GM18505 (cell line): Measurements from ENCODE around the gene MVD.

Experiments used
- ATAC-seq: cut with Tn5 transposase; IDR thresholded peaks from one replicate; pipeline ENCODE4 v1.9.1; 2021; ENCODE audit not compliant: unreplicated experiment
- POLR2A ChIP-seq: IDR thresholded peaks from 4 replicates; pipeline ENCODE4 v1.6.1; 2011; ENCODE audit warnings: borderline replicate concordance; ENCODE audit not compliant: insufficient read depth, insufficient read length; ENCODE audit errors: extremely low read depth

The MVD gene

GRCh38 chr16:88651276-88651988, 11.5 kb downstream of the MVD start:
- peak; percentile 63 for ATAC-seq

GRCh38 chr16:88650749-88651275, 12.1 kb downstream of the MVD start, which contains the start of gene CYBA:
TSS of gene CYBA (minus strand) at chr16:88651053. CDS start at chr16:88651013, 40 bp downstream.
- peak; percentile 56 for ATAC-seq
- peak; percentile 90 for TF ChIP-seq POLR2A

More at GRCh38 chr16:88651276-88651988, 11.5 kb downstream of the MVD start:
- peak; percentile 65 for TF ChIP-seq POLR2A

- ATAC-seq, result peak; percentile 3
- peak; percentile 6 for TF ChIP-seq POLR2A
Observed at GRCh38 chr16:88649924-88650748, 12.8 kb downstream of the MVD start.

- no peak for TF ChIP-seq POLR2A
- no peak for ATAC-seq
Observed at GRCh38 chr16:88649195-88649923, 13.5 kb downstream of the MVD start.

- ATAC-seq, result no peak
- TF ChIP-seq POLR2A, result no peak
Observed at GRCh38 chr16:88647178-88648070, 15.5 kb downstream of the MVD start.

GRCh38 chr16:88646345-88647034, 16.4 kb downstream of the MVD start:
- no peak for TF ChIP-seq POLR2A
- ATAC-seq, result no peak

GRCh38 chr16:88645941-88646340, 16.9 kb downstream of the MVD start:
- ATAC-seq, result no peak
- TF ChIP-seq POLR2A, result no peak

- ATAC-seq, result no peak
- TF ChIP-seq POLR2A, result no peak
Observed at GRCh38 chr16:88645455-88645854, 17.4 kb downstream of the MVD start.

GRCh38 chr16:88643644-88643932, 19.3 kb downstream of the MVD start:
- no peak for TF ChIP-seq POLR2A
- ATAC-seq, result no peak

GRCh38 chr16:88642881-88643643, 19.8 kb downstream of the MVD start:
- no peak for TF ChIP-seq POLR2A
- ATAC-seq, result no peak
